ENCODE results near the gene ABLIM3.

GRCh38 chr5:149301049-149301743 is 159.9 kb downstream of the ABLIM3 start:
- TF ChIP-seq FOS (IDR thresholded peaks at IDR 0.05; ENCODE audit: borderline replicate concordance, insufficient read depth, low read length) (no peak), CTCF (IDR thresholded peaks at IDR 0.05; ENCODE audit: extremely low read depth in 1 of 2, insufficient read depth in 1 of 2, low read depth in 1 of 2, low read length in 2 of 2) (no peak), POLR2A (IDR thresholded peaks at IDR 0.05; ENCODE audit: low read depth, low read length) (no peak), POLR2AphosphoS5 (IDR thresholded peaks at IDR 0.05; ENCODE audit: insufficient read depth, low read depth, low read length) (no peak), EZH2 (IDR thresholded peaks at IDR 0.05; ENCODE audit: borderline replicate concordance, low read depth, low read length, severe bottlenecking) (no peak)
